ENCODE results near the gene SERPINF2.
"Not testable (repeated sequence)": the region's sequence is repeated elsewhere in the genome, so short reads cannot be mapped to it uniquely, and the experiment has no call there.

SERPINF2 gene

DNA sequence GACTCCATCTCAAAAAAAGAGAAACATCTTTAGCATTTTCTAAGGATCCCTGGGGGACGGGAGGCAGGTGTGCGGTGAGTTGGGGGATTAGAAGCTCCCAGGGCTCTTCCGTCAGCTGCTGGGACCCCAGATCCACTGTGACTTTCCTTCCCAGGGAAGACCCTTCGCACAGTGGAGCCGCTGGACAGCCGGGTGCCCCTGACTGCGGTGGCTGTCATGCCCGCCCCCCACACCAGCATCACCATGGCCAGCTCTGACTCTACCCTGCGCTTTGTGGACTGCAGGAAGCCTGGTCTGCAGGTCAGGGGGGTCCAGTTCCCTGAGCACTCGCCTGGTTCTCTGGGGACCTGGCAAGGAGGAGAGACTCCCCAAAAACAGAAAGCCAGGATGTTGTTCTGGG, 7.3 kb upstream of the SERPINF2 start:
- DNase-seq (ENCODE audit: low spot score) = no peak

DNA sequence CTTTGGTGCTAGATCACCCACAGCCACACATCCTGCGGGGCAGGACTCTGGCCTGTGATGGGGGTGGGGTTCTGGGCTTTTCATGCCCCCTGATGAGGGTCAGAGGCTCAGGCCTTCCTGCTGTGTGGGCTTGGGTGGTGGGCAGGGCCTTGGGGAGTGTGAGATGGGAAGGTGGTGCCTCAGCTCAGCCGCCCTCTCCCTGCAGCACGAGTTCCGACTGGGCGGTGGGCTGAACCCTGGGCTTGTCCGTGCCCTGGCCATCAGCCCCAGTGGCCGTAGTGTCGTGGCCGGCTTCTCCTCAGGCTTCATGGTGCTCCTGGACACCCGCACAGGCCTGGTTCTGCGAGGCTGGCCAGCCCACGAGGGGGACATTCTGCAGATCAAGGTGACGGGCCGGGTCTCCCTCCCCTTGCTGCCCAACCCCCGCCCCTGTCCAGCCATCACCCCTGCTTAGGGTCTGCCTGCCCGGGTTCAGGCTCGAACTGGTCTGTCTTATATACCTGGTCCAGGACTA, 6.8 kb upstream of the SERPINF2 start:
- no peak for DNase-seq (ENCODE audit: low spot score)

DNA sequence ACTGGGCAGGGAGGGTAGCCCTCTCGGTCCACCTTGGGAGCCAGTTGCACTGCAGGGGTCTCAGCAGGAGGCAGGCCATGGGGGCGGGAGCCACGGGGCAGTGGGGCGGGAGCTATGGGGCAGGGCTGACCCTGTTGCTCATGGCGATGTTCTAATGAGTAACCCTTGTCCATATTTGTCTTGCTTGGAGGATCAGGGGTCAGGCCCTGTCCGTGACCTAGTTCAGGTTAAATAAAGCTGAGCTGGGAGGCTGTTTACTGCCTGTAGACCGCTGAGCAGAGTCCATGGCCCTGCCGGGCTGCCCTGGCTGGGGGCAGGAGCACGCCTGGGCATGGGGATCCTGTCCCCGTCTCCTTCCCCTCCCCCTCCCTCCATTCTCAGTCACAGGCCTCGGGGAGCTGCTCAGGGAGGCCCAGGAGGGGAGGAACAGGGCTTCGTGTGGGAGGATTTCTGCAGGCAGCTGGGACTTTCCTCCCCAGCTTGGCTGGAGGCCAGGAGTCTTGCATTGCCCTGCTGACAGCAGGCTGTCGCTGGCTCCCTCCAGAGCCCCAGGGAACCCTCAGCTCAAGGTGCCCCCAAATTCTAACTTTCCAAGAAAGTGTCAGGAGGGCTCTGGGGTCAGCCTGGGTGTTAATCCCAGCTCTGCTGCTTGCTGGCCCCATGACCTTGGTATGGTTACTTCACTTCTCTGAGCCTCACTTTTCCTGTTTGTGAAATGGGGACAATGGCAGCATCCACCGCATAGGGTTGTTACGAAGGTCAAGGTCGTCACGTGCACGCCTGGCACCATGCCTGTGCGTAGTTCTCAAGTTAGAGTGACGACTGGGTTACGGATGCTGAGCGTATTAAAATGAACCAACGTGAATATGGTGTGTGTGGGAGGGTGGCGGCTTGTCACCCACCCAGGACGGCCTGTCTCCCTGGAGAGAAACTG, 6.1 kb upstream of the SERPINF2 start:
- peak; percentile 64 for DNase-seq (ENCODE audit: low spot score)

DNA sequence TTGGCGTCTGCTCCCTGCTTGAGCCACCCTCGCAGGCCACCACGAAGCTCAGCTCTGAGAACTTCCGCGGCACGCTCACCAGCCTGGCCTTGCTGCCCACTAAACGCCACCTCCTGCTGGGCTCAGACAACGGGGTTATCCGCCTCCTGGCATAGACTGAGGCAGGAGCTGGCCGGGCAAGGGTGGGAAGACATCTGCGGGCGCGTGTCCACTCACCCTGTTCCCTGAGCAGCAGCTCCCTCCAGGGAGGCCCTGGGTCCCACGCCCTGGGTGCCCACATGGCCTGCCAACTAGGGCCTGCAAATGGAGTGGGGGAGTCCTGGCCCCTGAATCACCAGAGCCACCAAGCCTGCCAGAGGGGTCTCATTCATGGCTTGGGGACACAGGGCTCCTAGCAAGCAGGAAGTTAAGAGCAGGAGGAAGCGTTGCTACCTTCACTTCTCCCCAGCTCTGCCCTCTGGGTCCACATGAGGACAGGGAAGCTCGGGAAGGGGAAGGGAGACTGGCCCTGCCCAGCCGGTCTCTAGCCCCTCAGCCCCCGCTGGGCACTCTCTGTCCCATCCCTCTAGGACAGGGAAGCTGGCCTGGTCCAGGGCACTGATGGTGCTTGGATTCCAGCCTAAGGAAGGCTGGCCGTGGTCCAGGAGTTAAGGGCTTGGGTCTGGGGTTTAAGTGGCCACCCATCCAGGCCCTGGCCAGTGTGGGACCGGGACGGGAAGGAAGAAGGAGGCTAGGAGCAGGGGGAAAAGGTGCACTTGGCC, 5.0 kb upstream of the SERPINF2 start:
- DNase-seq (ENCODE audit: low spot score) = no peak

DNA sequence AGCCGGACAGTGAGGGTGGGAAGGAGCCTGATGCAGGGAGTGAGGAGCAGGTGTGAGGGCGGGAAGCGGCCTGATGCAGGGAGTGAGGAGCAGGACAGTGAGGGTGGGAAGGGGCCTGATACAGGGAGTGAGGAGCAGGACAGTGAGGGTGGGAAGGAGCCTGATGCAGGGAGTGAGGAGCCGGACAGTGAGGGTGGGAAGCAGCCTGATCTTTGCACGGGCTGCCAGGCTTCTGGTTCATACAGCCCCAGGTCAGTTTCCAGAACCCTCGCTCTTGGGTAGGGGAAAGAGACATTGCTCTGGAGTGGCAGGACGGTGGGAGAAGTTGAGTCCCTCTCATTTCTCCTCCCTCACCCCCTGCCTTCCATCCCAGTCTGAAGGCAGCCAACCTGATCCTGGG, 772 bp upstream of the SERPINF2 start:
- DNase-seq (ENCODE audit: low spot score) = not testable (repeated sequence)

DNA sequence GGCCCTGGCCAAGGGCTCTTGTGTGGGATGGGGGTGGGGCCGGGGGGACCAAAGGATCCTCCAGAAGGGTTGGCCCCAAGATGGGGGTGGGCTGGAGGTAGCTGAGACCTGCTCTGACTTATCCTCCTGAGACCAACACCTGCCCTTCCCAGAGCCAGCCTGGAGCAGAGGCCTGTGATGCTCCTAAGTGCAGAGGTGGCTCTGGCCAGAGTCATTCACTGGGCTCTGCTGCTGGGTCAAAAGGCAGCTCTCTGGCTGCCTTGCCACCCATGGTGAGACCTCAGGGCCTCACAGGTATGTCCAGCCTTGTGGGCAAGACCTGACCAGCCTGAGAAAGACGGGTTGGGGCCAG, 393 bp downstream of the SERPINF2 start:
- DNase-seq (ENCODE audit: low spot score) = no peak

DNA sequence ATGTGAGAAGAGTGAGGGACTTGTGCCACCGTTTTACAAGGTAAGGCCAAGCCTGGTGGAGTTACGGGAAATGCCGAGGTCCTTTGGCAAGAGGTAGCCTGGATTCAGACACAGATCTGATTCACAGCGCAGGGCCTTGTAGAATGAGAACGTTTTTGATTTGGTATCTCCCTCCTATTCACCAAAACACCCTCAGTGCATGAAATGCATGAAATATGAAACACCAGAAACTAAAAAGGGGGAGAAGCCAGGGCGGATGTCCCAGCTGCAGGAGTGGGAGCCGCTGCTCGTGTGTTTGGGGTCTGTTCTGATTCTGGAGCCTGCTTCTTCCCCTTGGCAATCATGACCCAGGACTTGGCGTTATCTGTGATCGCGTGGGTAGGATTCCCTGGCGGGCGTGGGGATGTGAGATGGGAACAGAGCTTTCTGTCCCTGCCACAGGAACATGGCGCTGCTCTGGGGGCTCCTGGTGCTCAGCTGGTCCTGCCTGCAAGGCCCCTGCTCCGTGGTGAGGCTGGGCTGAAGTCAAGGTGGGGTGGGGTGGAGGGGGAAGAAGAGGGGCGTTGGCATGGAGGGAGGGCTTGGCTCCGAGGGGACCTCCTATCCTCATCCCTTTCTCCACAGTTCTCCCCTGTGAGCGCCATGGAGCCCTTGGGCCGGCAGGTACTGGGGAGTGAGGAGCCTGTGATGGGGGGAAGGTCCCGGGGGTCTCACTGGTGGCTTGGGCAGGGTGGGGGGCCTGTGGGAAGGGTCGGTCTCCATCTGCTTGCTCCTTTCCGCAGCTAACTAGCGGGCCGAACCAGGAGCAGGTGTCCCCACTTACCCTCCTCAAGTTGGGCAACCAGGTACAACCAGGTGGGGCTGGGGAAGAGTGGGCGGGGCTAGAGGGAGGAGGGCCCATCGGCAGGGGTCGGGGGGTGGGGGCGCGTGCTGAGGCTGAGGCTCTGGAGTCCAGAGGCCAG, 2.2 kb downstream of the SERPINF2 start:
- DNase-seq (ENCODE audit: low spot score) = no peak

DNA sequence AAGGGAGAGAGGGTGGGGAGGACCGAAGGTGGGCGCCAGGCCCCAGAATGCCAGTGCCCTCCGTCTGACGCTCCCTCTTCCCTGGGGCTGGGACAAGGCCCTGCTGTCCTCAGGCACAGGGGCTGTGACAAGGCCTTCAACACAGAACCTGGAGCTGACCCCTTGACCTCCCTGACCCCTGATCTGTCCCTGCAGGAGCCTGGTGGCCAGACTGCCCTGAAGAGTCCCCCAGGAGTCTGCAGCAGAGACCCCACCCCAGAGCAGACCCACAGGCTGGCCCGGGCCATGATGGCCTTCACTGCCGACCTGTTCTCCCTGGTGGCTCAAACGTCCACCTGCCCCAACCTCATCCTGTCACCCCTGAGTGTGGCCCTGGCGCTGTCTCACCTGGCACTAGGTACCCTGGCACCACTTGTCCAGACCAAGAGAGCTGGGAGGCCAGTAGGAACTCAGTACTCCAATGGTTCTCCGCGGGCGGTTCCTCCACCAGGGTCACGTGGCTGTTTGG, 2.9 kb downstream of the SERPINF2 start:
- no peak for DNase-seq (ENCODE audit: low spot score)

DNA sequence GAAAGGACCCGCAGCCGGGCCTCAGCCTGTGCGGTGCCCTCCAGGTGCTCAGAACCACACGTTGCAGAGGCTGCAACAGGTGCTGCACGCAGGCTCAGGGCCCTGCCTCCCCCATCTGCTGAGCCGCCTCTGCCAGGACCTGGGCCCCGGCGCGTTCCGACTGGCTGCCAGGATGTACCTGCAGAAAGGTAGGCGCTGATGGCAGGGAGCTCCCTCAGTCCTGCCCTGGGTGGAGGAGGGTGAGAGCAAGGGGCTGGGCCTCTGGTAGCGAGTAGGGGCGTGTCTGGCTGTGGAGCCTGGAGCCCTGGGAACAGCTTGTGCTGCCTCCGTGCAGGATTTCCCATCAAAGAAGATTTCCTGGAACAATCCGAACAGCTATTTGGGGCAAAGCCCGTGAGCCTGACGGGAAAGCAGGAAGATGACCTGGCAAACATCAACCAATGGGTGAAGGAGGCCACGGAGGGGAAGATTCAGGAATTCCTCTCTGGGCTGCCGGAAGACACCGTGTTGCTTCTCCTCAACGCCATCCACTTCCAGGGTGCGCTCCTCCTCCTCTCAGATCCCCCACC, 4.4 kb downstream of the SERPINF2 start:
- no peak for DNase-seq (ENCODE audit: low spot score)

DNA sequence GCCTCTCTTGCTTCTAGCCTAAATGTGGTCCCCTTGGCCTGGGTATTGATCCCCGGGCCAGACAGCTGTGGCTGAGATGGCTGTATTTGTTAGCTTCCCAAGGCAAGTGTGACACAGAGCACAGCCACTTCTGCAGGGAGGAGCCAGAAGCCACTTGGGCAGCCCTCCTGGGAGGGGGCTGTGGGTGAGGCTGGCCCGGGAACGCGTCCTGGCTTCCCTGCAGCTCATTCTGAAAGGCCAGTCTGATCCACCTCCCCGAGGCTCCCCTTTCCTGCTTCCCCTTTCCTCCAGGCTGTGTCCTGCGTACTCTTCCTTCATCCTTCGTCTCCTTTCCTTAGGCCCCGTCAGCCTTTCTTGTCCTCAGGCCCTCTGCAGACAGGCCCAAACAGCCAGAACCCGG, 8.0 kb downstream of the SERPINF2 start:
- DNase-seq (ENCODE audit: low spot score) = no peak

DNA sequence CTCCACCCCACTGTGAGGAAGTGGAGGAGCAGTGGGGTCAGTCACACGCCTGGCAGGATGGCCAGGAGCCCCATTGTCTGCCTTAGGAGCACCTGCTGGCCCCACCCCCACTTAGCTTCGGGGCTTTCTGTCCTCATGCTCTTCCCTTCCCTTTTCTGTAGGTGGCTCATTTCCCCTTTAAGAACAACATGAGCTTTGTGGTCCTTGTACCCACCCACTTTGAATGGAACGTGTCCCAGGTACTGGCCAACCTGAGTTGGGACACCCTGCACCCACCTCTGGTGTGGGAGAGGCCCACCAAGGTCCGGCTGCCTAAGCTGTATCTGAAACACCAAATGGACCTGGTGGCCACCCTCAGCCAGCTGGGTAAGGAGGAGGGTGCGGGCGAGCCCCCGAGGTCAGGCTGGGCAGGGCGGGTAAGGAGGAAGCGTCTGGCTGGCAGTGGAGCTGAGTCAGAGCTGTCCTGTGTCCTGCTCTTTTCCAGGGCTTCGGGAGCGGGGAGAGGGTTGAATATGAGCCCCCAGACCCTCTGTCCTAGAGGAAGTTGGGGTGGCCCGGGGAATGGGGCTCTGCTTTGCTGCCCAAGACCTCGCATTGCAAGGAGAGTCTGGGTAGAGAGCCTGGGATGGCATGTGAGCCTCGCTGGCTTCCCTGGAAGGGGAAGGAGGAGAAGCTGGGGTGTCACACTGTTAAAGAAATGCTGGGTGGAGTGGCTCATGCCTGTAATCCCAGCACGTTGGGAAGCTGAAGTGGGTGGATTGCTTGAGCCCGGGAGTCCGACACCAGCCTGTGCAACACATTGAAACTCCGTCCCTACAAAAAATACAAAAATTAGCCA, 10.0 kb downstream of the SERPINF2 start:
- no peak for DNase-seq (ENCODE audit: low spot score)

DNA sequence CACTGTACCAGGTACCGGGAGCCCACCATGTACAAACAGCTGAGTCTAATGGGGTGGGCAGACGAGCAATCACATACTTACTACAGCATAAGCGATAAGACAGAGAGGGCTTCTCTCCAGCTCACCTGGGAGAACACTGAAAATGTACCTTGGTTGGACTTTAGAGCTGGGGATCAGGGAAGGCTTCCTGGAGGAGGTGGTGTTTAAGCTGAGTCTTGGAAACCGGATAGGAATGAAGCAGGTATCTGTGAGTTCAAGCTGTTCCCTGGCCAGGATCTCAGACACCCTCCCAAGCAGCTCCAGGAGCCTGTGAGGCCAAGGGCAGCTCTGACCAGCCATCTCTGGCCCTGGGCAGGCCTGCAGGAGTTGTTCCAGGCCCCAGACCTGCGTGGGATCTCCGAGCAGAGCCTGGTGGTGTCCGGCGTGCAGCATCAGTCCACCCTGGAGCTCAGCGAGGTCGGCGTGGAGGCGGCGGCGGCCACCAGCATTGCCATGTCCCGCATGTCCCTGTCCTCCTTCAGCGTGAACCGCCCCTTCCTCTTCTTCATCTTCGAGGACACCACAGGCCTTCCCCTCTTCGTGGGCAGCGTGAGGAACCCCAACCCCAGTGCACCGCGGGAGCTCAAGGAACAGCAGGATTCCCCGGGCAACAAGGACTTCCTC, 11.2 kb downstream of the SERPINF2 start:
- no peak for DNase-seq (ENCODE audit: low spot score)

DNA sequence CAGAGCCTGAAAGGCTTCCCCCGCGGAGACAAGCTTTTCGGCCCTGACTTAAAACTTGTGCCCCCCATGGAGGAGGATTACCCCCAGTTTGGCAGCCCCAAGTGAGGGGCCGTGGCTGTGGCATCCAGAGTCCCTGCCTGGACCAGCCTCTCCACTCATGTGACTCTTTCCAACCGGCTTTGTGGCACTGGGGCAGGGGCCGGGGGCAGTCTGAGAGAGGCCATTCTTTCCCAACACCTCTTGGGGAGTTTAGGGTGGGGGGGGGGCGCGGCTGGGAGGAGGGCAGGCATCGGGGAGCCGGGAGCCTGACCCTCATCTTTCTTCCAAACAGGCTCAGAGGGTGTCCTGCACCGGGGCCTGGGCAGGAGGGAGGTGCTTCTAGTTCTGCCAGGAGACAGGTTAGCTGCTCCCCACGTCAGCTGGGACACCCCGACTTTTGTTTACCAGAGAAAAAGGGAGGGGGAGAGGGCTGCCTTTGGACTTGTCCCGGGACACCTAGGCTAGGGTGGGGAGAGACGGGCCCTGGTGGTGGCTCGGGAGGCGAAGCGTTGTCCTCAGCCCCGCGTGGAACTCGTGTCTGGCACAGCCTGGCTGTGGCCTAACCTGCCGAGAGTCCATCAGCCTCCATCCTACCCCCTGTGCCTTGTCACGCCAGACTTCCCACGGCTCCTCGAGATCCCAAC, 11.9 kb downstream of the SERPINF2 start:
- DNase-seq (ENCODE audit: low spot score) = no peak

DNA sequence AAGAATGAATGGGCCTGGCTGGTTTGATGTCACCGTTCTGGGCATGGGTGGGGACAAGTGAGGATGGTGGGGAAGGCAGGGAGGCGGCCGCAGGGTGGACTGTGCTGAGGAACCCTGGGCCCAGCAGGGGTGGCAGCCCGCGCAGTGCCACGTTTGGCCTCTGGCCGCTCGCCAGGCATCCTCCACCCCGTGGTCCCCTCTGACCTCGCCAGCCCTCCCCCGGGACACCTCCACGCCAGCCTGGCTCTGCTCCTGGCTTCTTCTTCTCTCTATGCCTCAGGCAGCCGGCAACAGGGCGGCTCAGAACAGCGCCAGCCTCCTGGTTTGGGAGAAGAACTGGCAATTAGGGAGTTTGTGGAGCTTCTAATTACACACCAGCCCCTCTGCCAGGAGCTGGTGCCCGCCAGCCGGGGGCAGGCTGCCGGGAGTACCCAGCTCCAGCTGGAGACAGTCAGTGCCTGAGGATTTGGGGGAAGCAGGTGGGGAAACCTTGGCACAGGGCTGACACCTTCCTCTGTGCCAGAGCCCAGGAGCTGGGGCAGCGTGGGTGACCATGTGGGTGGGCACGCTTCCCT, 12.7 kb downstream of the SERPINF2 start:
- no peak for DNase-seq (ENCODE audit: low spot score)

DNA sequence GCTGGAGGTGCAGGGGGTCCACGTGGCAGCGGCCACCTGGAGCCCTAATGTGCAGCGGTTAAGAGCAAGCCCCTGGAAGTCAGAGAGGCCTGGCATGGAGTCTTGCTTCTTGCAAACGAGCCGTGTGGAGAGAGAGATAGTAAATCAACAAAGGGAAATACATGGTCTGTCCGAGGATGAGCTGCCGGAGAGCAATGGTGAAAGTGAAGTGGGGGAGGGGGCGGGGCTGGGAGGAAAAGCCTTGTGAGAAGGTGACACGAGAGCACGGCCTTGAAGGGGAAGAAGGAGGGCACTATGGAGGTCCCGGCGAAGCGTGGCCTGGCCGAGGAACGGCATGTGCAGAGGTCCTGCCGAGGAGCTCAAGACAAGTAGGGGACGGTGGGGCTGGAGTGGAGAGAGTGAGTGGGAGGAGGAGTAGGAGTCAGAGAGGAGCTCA, 13.2 kb downstream of the SERPINF2 start:
- no peak for DNase-seq (ENCODE audit: low spot score)

DNA sequence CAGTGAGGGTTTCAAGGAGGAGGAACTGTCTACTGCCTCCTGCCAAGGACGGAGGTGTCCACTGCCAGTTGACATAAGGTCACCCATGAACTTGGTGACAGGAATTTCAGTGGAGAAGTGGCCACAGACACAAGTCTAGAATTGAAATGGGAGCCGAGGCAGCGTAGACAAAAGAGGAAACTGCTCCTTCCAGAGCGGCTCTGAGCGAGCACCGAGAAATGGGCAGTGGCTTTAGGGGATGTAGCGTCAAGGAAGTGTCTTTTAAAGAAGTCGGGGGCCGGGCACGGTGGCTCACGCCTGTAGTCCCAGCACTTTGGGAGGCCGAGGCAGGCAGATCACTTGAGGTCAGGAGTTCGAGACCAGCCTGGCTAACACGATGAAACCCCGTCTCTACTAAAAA, 16.1 kb downstream of the SERPINF2 start:
- DNase-seq (ENCODE audit: low spot score) = no peak

DNA sequence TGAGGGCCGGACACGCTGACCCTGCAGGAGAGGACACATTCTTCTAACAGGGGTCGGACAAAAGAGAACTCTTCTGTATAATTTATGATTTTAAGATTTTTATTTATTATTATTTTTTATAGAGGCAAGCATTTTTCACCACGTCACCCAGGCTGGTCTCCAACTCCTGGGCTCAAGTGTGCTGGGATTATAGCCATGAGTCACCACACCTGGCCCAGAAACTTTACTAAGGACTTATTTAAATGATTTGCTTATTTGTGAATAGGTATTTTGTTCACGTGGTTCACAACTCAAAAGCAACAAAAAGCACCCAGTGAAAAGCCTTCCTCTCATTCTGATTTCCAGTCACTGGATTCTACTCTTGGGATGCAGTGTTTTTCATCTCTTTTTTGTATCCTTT, 16.9 kb downstream of the SERPINF2 start:
- no peak for DNase-seq (ENCODE audit: low spot score)

DNA sequence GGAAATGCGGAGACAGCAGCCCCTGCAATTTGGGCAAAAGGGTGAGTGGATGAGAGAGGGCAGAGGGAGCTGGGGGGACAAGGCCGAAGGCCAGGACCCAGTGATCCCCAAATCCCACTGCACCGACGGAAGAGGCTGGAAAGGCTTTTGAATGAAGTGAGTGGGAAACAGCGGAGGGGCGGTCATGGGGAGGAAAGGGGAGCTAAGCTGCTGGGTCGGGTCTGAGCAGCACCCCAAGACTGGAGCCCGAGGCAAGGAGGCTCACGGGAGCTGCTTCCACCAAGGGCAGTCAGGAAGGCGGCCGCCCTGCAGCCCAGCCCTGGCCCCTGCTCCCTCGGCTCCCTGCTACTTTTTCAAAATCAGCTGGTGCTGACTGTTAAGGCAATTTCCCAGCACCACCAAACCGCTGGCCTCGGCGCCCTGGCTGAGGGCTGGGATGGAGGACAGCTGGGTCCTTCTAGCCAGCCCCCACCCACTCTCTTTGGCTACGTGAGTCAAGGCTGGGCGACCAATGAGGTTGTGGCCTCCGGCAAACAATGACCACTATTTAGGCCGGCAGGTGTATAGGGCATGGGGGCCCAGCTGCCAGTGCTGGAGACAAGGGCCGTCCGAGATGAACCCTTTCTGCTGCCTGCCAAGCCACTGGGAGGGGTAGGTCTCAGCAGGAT, 19.7 kb downstream of the SERPINF2 start:
- DNase-seq (ENCODE audit: low spot score) = no peak

Data from hematopoietic multipotent progenitor cell treated with erythropoietin and hydrocortisone succinate and interleukin-3 and kit ligand, for 17 days (in vitro differentiated cells).